ENCODE results near the gene ZMYND15.

DNA sequence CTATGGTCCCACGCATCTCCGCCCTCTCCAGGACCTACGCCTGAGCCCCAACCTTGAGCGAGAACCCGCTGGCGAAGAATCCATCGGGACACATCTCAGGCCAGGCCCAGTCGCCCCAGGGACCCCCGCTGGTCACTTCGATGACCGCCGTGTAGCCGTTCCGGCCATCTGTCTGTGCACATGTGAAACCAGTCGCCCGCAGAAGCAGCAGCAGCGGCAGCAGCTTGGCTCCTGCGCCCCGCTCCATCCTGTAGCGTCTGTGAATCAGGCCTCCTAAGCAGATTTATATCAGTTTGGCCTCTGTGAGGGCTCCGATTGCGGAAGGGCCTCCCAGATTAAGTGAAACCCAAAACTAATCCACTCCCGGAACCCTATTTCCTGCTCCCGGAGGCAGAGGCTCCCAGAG is 46.5 kb downstream of the ZMYND15 start, which contains the start of gene VMO1:
- TF ChIP-seq, protein P1, sequence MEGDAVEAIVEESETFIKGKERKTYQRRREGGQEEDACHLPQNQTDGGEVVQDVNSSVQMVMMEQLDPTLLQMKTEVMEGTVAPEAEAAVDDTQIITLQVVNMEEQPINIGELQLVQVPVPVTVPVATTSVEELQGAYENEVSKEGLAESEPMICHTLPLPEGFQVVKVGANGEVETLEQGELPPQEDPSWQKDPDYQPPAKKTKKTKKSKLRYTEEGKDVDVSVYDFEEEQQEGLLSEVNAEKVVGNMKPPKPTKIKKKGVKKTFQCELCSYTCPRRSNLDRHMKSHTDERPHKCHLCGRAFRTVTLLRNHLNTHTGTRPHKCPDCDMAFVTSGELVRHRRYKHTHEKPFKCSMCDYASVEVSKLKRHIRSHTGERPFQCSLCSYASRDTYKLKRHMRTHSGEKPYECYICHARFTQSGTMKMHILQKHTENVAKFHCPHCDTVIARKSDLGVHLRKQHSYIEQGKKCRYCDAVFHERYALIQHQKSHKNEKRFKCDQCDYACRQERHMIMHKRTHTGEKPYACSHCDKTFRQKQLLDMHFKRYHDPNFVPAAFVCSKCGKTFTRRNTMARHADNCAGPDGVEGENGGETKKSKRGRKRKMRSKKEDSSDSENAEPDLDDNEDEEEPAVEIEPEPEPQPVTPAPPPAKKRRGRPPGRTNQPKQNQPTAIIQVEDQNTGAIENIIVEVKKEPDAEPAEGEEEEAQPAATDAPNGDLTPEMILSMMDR (conservative IDR thresholded peaks at IDR 0.05; ENCODE audit: low read depth, low read length) = no peak
- no peak for TF ChIP-seq EZH2 (IDR thresholded peaks at IDR 0.05; ENCODE audit: borderline replicate concordance, low read depth, low read length, poor library complexity, severe bottlenecking)

All from A673 (cell line).